Measurements from ENCODE around the gene APEX1.
"Not testable (repeated sequence)": the region's sequence is repeated elsewhere in the genome, so short reads cannot be mapped to it uniquely, and the experiment has no call there.

Gene APEX1

GRCh38 chr14:20503898-20504297, 48.9 kb downstream of the APEX1 start:
- Histone ChIP-seq H3K79me2 (ENCODE audit: insufficient read depth, low read depth) (no peaks in the 10 kb centered on the region), H3K9ac (no peak overlapping the region), H3K4me1 (ENCODE audit: low read depth, poor library complexity, severe bottlenecking) (peaks cover 18% of the 10 kb centered on the region), H2AFZ (ENCODE audit: low read depth) (no peak overlapping the region), H4K20me1 (ENCODE audit: insufficient read depth) (no peaks in the 10 kb centered on the region), H3K4me2 (no peak overlapping the region), H3K27me3 (ENCODE audit: insufficient read depth, low read depth) (no peaks in the 10 kb centered on the region), H3K4me3 (IDR thresholded peaks at IDR 0.05; ENCODE audit: insufficient read depth, low read depth, low read length) (no peak overlapping the region), H3K36me3 (ENCODE audit: insufficient read depth) (no peaks in the 10 kb centered on the region), H3K27ac (no peak overlapping the region)
- no peak for TF ChIP-seq CTCF (conservative IDR thresholded peaks at IDR 0.05; ENCODE audit: low read depth, low read length)

GRCh38 chr14:20506276-20506675, 51.2 kb downstream of the APEX1 start:
- H2AFZ ChIP-seq (ENCODE audit: low read depth); H3K27ac ChIP-seq; H3K79me2 ChIP-seq (ENCODE audit: insufficient read depth, low read depth); H3K27me3 ChIP-seq (ENCODE audit: insufficient read depth, low read depth); H3K4me2 ChIP-seq; H4K20me1 ChIP-seq (ENCODE audit: insufficient read depth); H3K4me1 ChIP-seq (ENCODE audit: low read depth, poor library complexity, severe bottlenecking); H3K36me3 ChIP-seq (ENCODE audit: insufficient read depth); H3K4me3 ChIP-seq (IDR thresholded peaks at IDR 0.05; ENCODE audit: insufficient read depth, low read depth, low read length); H3K9ac ChIP-seq: not testable (repeated sequence)

- not testable (repeated sequence) for H3K9ac ChIP-seq; H3K79me2 ChIP-seq (ENCODE audit: insufficient read depth, low read depth)
Measured at GRCh38 chr14:20506752-20507151, 51.7 kb downstream of the APEX1 start.

More at GRCh38 chr14:20506752-20507151, 51.7 kb downstream of the APEX1 start:
- H4K20me1 ChIP-seq (ENCODE audit: insufficient read depth); H3K4me1 ChIP-seq (ENCODE audit: low read depth, poor library complexity, severe bottlenecking); H3K4me2 ChIP-seq; H3K36me3 ChIP-seq (ENCODE audit: insufficient read depth); H3K4me3 ChIP-seq (IDR thresholded peaks at IDR 0.05; ENCODE audit: insufficient read depth, low read depth, low read length); H2AFZ ChIP-seq (ENCODE audit: low read depth); H3K27me3 ChIP-seq (ENCODE audit: insufficient read depth, low read depth); H3K27ac ChIP-seq: not testable (repeated sequence)
